Heart right ventricle (tissue), 16 donors: ENCODE results near the gene RCAN1. TPM values are rescaled to one million over a fixed set of nuclear protein-coding genes. Genes with fewer than 3 reads are reported as not detected.

Experiments used
- ATAC-seq, 8 donors: fragments of 200-7000 bp; cut with Tn5 transposase; one replicate each; pipeline ENCODE4 v1.9.1; 2020; ENCODE audit warnings: mild to moderate bottlenecking in 8 of 8, moderate library complexity in 8 of 8, moderate number of reproducible peaks in 1 of 8
- DNase-seq, 2 donors: peaks; one replicate each; pipeline ENCODE4 v3.0.0-alpha.2; 2020
- H3K27ac ChIP-seq, 10 donors: fragments of 200-600 bp; sonication (generic) in 2 of 10; one replicate each; pipeline versions ENCODE4 v1.5.0 to v1.8.0; 2020 to 2022; ENCODE audit warnings: mild to moderate bottlenecking in 3 of 10
- H3K27me3 ChIP-seq, 7 donors: fragments of 200-600 bp; one replicate each; pipeline ENCODE4 v1.8.0; 2021 to 2022; ENCODE audit warnings: mild to moderate bottlenecking in 2 of 7
- H3K36me3 ChIP-seq, 9 donors: fragments of 200-600 bp; sonication (generic) in 1 of 9; one replicate each; pipeline versions ENCODE4 v1.5.0 to v1.8.0; 2020 to 2022; ENCODE audit warnings: mild to moderate bottlenecking in 2 of 9
- H3K4me1 ChIP-seq, 9 donors: fragments of 200-600 bp; sonication (generic) in 1 of 9; one replicate each; pipeline versions ENCODE4 v1.5.0 to v1.8.0; 2020 to 2022; ENCODE audit warnings: mild to moderate bottlenecking in 4 of 9
- H3K4me3 ChIP-seq, 10 donors: fragments of 200-600 bp; sonication (generic) in 2 of 10; one replicate each; pipeline versions ENCODE4 v1.5.0 to v1.8.0; 2020 to 2022; ENCODE audit warnings: mild to moderate bottlenecking in 7 of 10, moderate library complexity in 2 of 10
- H3K9me3 ChIP-seq, 11 donors: fragments of 200-600 bp in 10 of 11; sonication (generic) in 2 of 11; one replicate each; pipeline versions ENCODE4 v1.5.0 to v1.8.0; 2013 to 2022; ENCODE audit warnings: mild to moderate bottlenecking in 2 of 11, control low read depth in 1 of 11, moderate library complexity in 1 of 11
- CTCF ChIP-seq, 9 donors: fragments of 200-600 bp; sonication (generic) in 2 of 9; IDR thresholded peaks; one replicate each; pipeline versions ENCODE4 v1.5.0 to v1.8.0; 2021 to 2022; ENCODE audit warnings: antibody characterized with exemption in 9 of 9, mild to moderate bottlenecking in 5 of 9, moderate library complexity in 1 of 9
- WGBS, 2 donors: extraction: QIAGEN DNeasy Blood & Tissue Kit; methylation state at CpG; one replicate each; pipeline ENCODE4 v1.1.7; 2013; ENCODE audit warnings: inconsistent platforms in 1 of 2; 5-methylcytosine and 5-hydroxymethylcytosine counted together
- intact Hi-C, 10 donors: fragments of 100-400 bp; cut with DNase I; formaldehyde crosslinking; loops; one replicate each; pipeline versions ENCODE4 v1.11.1 to v1.14.2; 2022
- polyA plus RNA-seq, 2 donors: library from polyadenylated mRNA; stranded (reverse); fragments of 200-250 nt; gene quantifications; one replicate each; pipeline ENCODE4 v1.2.3, GENCODE V29; 2013
- total RNA-seq, 10 donors: library from RNA; stranded (reverse); fragmentation: NEBNext Ultra II Directional in 3 of 10; extraction: Animal tissue kit (Norgen Biotek cat#: 25700) in 3 of 10; gene quantifications; one replicate each; pipeline versions ENCODE4 v1.2.1 to v1.2.4, GENCODE V29; 2021 to 2023
- donor health status: Arrhythmogenic right ventricular cardiomyopathy.
- donor health status: ischemic (EF 13 %, LVEDD 7.1; RV severe dilation, severe dysfunction).
- donor health status: healthy with polysubstance abuse.
- donor health status: DM: no; HTN: yes; CAD: no.
- donor health status: DM: no; HTN: no; CAD: no.
- donor health status: ischemic (EF 25% LVEDD 6.9; RV normal size, moderate dysfunction).
- donor health status: ischemic (EF 25% LVEDD 5.7; RV mildly dilated, moderate dysfunction).
- donor health status: healthy.
- donor health status: DM: yes; HTN: yes; CAD: no.
- donor health status: Ischemic cardiomyopathy.
- donor health status: ischemic (EF 35%, LVEDD 5.7; RV mildly dilated, moderate dysfunction).
- donor health status: nonischemic (EF 11% LVEDD 7.7; RV severe dilation, severe dysfunction).
- donor health status: DM: yes; HTN: yes; CAD: no.
- donor health status: PGD.
- donor health status: ischemic (EF 29% LVEDD 5.4; RV normal size, mild dysfunction).
- donor health status: nonischemic (EF 23%, LVEDD 6.1; RV moderate dilation, normal function).

The RCAN1 gene
- total and polyA plus RNA-seq, 12 donors = 24.1 to 389 (median 60.1) TPM

GRCh38 chr21:34535886-34536285 lies 79.0 kb downstream of the RCAN1 start:
- WGBS, 2 donors = 96 to 97% methylated on average over 3 of the region's 3 CpGs
- intact Hi-C loops = no loop called here
- H3K4me3 ChIP-seq = no peak overlapping the region
- no peak for TF ChIP-seq CTCF (IDR thresholded peaks at IDR 0.05)
- no peaks in the 10 kb centered on the region for H3K27me3 ChIP-seq
- no peaks in the 10 kb centered on the region for H3K36me3 ChIP-seq
- H3K9me3 ChIP-seq = no peaks in the 10 kb centered on the region
- ATAC-seq = no peak
- peak overlapping the region in 4 of 10 donors; percentile 33 to 77 (median 66) for H3K27ac ChIP-seq
- no peak for DNase-seq
- peaks cover 0 to 44% (median 28%) of the 10 kb centered on the region in 9 donors for H3K4me1 ChIP-seq

- DNase-seq (no peak), ATAC-seq (no peak)
- 79 to 80% methylated on average over 4 of the region's 4 CpGs for WGBS, 2 donors
- no peaks in the 10 kb centered on the region for H3K9me3 ChIP-seq
- no peak overlapping the region for H3K4me3 ChIP-seq
- H3K4me1 ChIP-seq = peaks cover 0 to 44% (median 28%) of the 10 kb centered on the region in 9 donors
- TF ChIP-seq CTCF (IDR thresholded peaks at IDR 0.05) = no peak
- H3K27ac ChIP-seq = no peak overlapping the region
- no peaks in the 10 kb centered on the region for H3K27me3 ChIP-seq
- intact Hi-C loops = loop anchor here in 1 of 10 donors (5.0 kb wide), 1 partner anchor 43 kb away; no protein-coding TSS in a partner anchor
- no peaks in the 10 kb centered on the region for H3K36me3 ChIP-seq
Measured at GRCh38 chr21:34534522-34534921, 80.4 kb downstream of the RCAN1 start.

DNA sequence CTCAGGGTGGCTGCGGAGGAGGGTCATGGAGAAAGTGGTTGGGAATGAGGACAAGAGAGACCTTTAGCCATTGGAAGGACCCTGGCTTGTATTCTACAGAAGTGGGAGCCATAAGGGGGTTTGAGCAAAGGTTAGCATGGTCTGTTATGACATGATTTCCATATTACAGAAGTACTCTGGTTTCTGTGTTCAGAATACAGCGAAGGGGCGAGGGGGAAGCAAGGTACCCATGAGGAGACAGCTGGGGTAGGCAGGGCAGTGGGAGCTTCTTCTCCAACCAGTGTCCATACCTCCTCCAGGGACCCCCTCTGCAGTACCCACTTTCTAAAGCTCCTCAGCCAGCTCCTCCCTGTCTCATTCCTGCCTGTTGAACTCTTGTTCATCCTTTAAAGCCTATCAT lies 81.0 kb downstream of the RCAN1 start:
- Histone ChIP-seq H3K36me3 (no peaks in the 10 kb centered on the region), H3K4me3 (no peak overlapping the region), H3K27me3 (no peaks in the 10 kb centered on the region), H3K4me1 (peaks cover 0 to 44% (median 28%) of the 10 kb centered on the region in 9 donors), H3K27ac (no peak overlapping the region), H3K9me3 (no peaks in the 10 kb centered on the region)
- WGBS, 2 donors = 77 to 98% methylated on average over 3 of the region's 3 CpGs
- intact Hi-C loops = loop anchor here in 1 of 10 donors (5.0 kb wide), 1 partner anchor 43 kb away; no protein-coding TSS in a partner anchor
- DNase-seq = no peak
- ATAC-seq = no peak
- TF ChIP-seq CTCF (IDR thresholded peaks at IDR 0.05) = no peak

DNA sequence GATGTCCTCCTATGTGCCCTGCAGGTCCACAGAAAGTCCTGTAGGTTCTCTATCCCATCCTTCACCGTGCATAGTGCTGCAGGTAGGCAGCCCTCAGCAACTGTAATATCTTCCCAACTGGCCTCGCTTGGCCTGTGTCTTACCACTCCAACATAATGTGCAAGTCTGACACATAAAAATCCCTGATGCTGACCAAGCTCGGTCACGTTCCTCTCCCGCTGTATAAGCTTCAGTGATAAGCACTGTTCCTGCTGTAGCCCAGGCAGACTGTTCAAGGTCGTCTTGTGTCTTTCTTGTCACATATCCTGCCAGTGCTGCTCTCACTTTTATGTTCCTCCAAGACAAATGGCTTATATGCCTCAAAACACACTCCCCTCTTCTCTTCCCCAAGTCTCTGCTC lies 83.5 kb downstream of the RCAN1 start:
- Histone ChIP-seq H3K36me3 (no peaks in the 10 kb centered on the region), H3K27ac (peak overlapping the region in 9 of 10 donors; percentile 20 to 78 (median 64)), H3K27me3 (no peaks in the 10 kb centered on the region), H3K9me3 (peaks cover 0 to 12% (median 0%) of the 10 kb centered on the region in 11 donors), H3K4me1 (peaks cover 0 to 47% (median 37%) of the 10 kb centered on the region in 9 donors), H3K4me3 (no peak overlapping the region)
- DNase-seq = no peak
- no peak for TF ChIP-seq CTCF (IDR thresholded peaks at IDR 0.05)
- 45 to 59% methylated on average over 6 of the region's 6 CpGs for WGBS, 2 donors
- intact Hi-C loops = loop anchor here in 1 of 10 donors (5.0 kb wide), 1 partner anchor 46 kb away; no protein-coding TSS in a partner anchor
- peak in 6 of 8 donors; percentile 16 to 71 (median 42) for ATAC-seq
